Measurements from ENCODE around the gene VIPR1.

Gene VIPR1

DNA sequence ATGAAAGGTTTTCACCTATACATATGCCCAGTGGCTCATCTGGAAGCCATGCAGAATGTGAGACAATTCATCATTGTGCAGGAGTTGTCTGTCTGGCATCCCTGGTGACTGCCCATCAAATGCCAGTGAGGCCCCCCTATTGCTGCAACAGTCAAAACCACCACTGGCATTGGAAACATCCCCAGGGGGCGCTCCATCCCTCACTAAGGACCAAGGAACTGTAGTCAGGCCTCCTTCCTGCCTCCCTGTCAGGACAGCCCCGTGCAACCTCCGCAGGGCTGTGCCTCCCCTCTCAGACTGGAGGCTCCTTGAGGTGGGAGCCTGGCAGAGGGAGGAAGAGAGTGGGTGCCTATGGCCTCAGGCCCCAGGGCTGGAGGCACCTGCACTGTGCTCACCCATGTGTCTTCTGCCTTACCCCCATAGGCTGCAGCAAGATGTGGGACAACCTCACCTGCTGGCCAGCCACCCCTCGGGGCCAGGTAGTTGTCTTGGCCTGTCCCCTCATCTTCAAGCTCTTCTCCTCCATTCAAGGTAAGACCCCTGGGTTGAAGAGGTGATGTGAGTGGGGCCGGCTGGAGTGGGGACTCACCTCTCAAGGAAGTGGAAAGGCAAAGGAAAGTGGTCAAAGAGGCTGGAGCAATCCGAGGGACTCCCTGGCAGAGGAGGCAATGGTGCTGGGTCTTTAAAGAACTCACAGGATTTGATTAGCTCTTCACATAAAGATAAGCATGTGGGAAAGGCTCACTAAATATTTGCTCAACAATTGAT is 16.5 kb downstream of the VIPR1 start:
- POLR2A ChIA-PET: no interaction called here
- H3K9me3 ChIP-seq (ENCODE audit: control insufficient read depth, insufficient read depth, low read depth, low read length): no peaks in the 10 kb centered on the region
- no peaks in the 10 kb centered on the region for H3K36me3 ChIP-seq (ENCODE audit: control insufficient read depth in 2 of 2, insufficient read depth in 1 of 2, low read length in 2 of 2)
- H3K4me3 ChIP-seq (ENCODE audit: low read depth, low read length): no peak overlapping the region
- H3K4me1 ChIP-seq (ENCODE audit: control insufficient read depth, insufficient read depth, low read length): no peaks in the 10 kb centered on the region
- CTCF ChIA-PET: interaction anchor here (0.7 to 1.3 kb wide), 3 partner anchors 17 to 47 kb away, joined by 3 to 5 read pairs (median 4); no protein-coding TSS in a partner anchor
- no peak for TF ChIP-seq KLF1 (tag by site-specific recombination; IDR thresholded peaks at IDR 0.05)
- TF ChIP-seq ZNF239 (tag by site-specific recombination; IDR thresholded peaks at IDR 0.05): no peak
- TF ChIP-seq ZFP37 (tag by site-specific recombination; IDR thresholded peaks at IDR 0.05): no peak
- TF ChIP-seq SP2 (tag by site-specific recombination; IDR thresholded peaks at IDR 0.05): no peak
- TF ChIP-seq ZNF354C (tag by site-specific recombination; IDR thresholded peaks at IDR 0.05; ENCODE audit: borderline replicate concordance, low read depth): no peak
- no peak for TF ChIP-seq ZNF791 (tag by site-specific recombination; IDR thresholded peaks at IDR 0.05)
- no peak for TF ChIP-seq ZNF701 (tag by site-specific recombination; IDR thresholded peaks at IDR 0.05)
- TF ChIP-seq, protein P1, sequence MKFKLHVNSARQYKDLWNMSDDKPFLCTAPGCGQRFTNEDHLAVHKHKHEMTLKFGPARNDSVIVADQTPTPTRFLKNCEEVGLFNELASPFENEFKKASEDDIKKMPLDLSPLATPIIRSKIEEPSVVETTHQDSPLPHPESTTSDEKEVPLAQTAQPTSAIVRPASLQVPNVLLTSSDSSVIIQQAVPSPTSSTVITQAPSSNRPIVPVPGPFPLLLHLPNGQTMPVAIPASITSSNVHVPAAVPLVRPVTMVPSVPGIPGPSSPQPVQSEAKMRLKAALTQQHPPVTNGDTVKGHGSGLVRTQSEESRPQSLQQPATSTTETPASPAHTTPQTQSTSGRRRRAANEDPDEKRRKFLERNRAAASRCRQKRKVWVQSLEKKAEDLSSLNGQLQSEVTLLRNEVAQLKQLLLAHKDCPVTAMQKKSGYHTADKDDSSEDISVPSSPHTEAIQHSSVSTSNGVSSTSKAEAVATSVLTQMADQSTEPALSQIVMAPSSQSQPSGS (tag by site-specific recombination; IDR thresholded peaks at IDR 0.05; ENCODE audit: low read depth): no peak
- TF ChIP-seq ZNF558 (tag by site-specific recombination; IDR thresholded peaks at IDR 0.05): no peak
- no peak for TF ChIP-seq ZNF211 (tag by site-specific recombination; IDR thresholded peaks at IDR 0.05; ENCODE audit: low read depth)
- no peak for TF ChIP-seq ZNF629 (tag by site-specific recombination; IDR thresholded peaks at IDR 0.05)
- TF ChIP-seq ZNF274 (IDR thresholded peaks at IDR 0.05; ENCODE audit: low read length): no peak
- TF ChIP-seq ZNF274 (tag by site-specific recombination; IDR thresholded peaks at IDR 0.05; ENCODE audit: borderline replicate concordance): no peak
- no peak for TF ChIP-seq ZNF121 (tag by site-specific recombination; IDR thresholded peaks at IDR 0.05)
- TF ChIP-seq, protein P2, sequence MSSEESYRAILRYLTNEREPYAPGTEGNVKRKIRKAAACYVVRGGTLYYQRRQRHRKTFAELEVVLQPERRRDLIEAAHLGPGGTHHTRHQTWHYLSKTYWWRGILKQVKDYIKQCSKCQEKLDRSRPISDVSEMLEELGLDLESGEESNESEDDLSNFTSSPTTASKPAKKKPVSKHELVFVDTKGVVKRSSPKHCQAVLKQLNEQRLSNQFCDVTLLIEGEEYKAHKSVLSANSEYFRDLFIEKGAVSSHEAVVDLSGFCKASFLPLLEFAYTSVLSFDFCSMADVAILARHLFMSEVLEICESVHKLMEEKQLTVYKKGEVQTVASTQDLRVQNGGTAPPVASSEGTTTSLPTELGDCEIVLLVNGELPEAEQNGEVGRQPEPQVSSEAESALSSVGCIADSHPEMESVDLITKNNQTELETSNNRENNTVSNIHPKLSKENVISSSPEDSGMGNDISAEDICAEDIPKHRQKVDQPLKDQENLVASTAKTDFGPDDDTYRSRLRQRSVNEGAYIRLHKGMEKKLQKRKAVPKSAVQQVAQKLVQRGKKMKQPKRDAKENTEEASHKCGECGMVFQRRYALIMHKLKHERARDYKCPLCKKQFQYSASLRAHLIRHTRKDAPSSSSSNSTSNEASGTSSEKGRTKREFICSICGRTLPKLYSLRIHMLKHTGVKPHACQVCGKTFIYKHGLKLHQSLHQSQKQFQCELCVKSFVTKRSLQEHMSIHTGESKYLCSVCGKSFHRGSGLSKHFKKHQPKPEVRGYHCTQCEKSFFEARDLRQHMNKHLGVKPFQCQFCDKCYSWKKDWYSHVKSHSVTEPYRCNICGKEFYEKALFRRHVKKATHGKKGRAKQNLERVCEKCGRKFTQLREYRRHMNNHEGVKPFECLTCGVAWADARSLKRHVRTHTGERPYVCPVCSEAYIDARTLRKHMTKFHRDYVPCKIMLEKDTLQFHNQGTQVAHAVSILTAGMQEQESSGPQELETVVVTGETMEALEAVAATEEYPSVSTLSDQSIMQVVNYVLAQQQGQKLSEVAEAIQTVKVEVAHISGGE (tag by site-specific recombination; conservative IDR thresholded peaks at IDR 0.05; ENCODE audit: low read depth): no peak
- TF ChIP-seq ZNF426 (tag by site-specific recombination; IDR thresholded peaks at IDR 0.05): no peak
- no peak for TF ChIP-seq ZNF501 (tag by site-specific recombination; IDR thresholded peaks at IDR 0.05)
- no peak for TF ChIP-seq HOXA7 (CRISPR knock-in tag; IDR thresholded peaks at IDR 0.05; ENCODE audit: borderline replicate concordance)
- H3K27ac ChIP-seq (ENCODE audit: extremely low read depth, low read depth, low read length): no peak overlapping the region

- Histone ChIP-seq H3K27ac (ENCODE audit: extremely low read depth, low read depth, low read length) (no peak overlapping the region), H3K36me3 (ENCODE audit: control insufficient read depth in 2 of 2, insufficient read depth in 1 of 2, low read length in 2 of 2) (no peaks in the 10 kb centered on the region), H3K4me3 (ENCODE audit: low read depth, low read length) (no peak overlapping the region), H3K9me3 (ENCODE audit: control insufficient read depth, insufficient read depth, low read depth, low read length) (no peaks in the 10 kb centered on the region), H3K4me1 (ENCODE audit: control insufficient read depth, insufficient read depth, low read length) (no peaks in the 10 kb centered on the region)
- CTCF ChIA-PET: interaction anchor here (0.7 to 0.8 kb wide), 2 partner anchors 29 to 48 kb away, joined by 3 to 5 read pairs; no protein-coding TSS in a partner anchor
- TF ChIP-seq KLF17 (tag by site-specific recombination; IDR thresholded peaks at IDR 0.05): no peak
- TF ChIP-seq ZNF580 (tag by site-specific recombination; IDR thresholded peaks at IDR 0.05): no peak
- no peak for TF ChIP-seq CTCF (tag by site-specific recombination; IDR thresholded peaks at IDR 0.05)
- no peak for TF ChIP-seq TRIM28 (IDR thresholded peaks at IDR 0.05; ENCODE audit: borderline replicate concordance, low read length)
- TF ChIP-seq ZNF280C (tag by site-specific recombination; IDR thresholded peaks at IDR 0.05): no peak
- no peak for TF ChIP-seq ZBTB48 (tag by site-specific recombination; IDR thresholded peaks at IDR 0.05)
- POLR2A ChIA-PET: no interaction called here
These were observed 17.1 kb downstream of the VIPR1 start for GRCh38 chr3:42519568-42519962.
